Measurements from ENCODE around the gene DUSP7.
A peak's percentile ranks its signal among the peaks of the same experiment; 100 is the strongest.

DUSP7 gene

DNA sequence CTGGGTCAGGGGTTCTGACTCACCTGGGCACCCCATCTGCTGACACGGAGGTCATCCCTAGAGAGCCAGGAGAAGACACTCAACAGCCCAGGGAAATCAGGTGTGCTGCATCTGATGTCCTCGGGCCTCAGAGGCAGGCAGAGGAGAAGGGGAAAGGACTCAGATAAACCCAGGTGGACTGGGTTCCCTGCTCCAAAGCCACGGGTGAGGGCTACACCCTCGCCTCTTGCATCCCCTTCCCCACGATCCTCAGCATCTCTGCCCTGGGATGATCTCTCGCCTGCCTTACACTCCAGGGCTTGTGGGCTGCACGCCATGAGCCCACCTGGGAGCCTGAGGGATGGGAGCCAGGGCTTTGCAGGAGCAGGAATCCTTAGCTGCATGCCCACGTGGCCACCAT is 8.2 kb upstream of the DUSP7 start:
- Histone ChIP-seq H3K27me3 (ENCODE audit: insufficient read depth, low read depth, severe bottlenecking) (no peaks in the 10 kb centered on the region), H3K36me3 (no peaks in the 10 kb centered on the region), H3K27ac (no peak overlapping the region), H3K4me3 (ENCODE audit: low read depth, low read length) (no peak overlapping the region), H3K9me3 (ENCODE audit: severe bottlenecking) (no peaks in the 10 kb centered on the region)
- TF ChIP-seq, protein P1, sequence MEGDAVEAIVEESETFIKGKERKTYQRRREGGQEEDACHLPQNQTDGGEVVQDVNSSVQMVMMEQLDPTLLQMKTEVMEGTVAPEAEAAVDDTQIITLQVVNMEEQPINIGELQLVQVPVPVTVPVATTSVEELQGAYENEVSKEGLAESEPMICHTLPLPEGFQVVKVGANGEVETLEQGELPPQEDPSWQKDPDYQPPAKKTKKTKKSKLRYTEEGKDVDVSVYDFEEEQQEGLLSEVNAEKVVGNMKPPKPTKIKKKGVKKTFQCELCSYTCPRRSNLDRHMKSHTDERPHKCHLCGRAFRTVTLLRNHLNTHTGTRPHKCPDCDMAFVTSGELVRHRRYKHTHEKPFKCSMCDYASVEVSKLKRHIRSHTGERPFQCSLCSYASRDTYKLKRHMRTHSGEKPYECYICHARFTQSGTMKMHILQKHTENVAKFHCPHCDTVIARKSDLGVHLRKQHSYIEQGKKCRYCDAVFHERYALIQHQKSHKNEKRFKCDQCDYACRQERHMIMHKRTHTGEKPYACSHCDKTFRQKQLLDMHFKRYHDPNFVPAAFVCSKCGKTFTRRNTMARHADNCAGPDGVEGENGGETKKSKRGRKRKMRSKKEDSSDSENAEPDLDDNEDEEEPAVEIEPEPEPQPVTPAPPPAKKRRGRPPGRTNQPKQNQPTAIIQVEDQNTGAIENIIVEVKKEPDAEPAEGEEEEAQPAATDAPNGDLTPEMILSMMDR (IDR thresholded peaks at IDR 0.05; ENCODE audit: low read depth, low read length): no peak
- DNase-seq: no peak

- no peaks in the 10 kb centered on the region for H3K36me3 ChIP-seq
- DNase-seq: peak; percentile 76
- H3K27me3 ChIP-seq (ENCODE audit: insufficient read depth, low read depth, severe bottlenecking): no peaks in the 10 kb centered on the region
- TF ChIP-seq, protein P1 (IDR thresholded peaks at IDR 0.05; ENCODE audit: low read depth, low read length): peak; percentile 37
- no peak overlapping the region for H3K4me3 ChIP-seq (ENCODE audit: low read depth, low read length)
- peak overlapping the region; percentile 74 for H3K27ac ChIP-seq
- H3K9me3 ChIP-seq (ENCODE audit: severe bottlenecking): no peaks in the 10 kb centered on the region
These were observed 6.8 kb upstream of the DUSP7 start for GRCh38 chr3:52063026-52063723.

DNA sequence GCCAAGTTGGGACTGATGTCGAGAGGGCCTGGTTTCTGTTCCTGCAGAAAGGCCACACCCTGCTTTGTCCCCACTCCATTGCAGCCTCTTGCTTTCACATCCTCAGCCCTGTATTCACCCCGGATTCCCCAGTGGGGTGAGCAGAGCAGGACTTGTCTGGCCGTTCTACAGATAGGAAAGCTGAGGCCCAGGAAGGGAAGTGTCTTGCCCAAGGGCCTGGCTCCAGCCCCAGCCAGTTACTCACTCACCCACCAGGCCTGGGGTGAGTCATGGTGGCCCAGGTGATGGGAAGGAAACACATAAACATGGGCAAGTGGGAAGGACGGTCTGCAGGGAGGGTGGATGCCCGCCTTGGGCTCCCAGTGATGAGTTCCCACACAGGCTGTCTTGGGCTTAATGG is 6.1 kb upstream of the DUSP7 start:
- Histone ChIP-seq H3K27me3 (ENCODE audit: insufficient read depth, low read depth, severe bottlenecking) (no peaks in the 10 kb centered on the region), H3K36me3 (no peaks in the 10 kb centered on the region), H3K27ac (peak overlapping the region; percentile 74), H3K4me3 (ENCODE audit: low read depth, low read length) (no peak overlapping the region), H3K9me3 (ENCODE audit: severe bottlenecking) (no peaks in the 10 kb centered on the region)
- no peak for DNase-seq
- TF ChIP-seq, protein P1 (IDR thresholded peaks at IDR 0.05; ENCODE audit: low read depth, low read length): no peak

DNA sequence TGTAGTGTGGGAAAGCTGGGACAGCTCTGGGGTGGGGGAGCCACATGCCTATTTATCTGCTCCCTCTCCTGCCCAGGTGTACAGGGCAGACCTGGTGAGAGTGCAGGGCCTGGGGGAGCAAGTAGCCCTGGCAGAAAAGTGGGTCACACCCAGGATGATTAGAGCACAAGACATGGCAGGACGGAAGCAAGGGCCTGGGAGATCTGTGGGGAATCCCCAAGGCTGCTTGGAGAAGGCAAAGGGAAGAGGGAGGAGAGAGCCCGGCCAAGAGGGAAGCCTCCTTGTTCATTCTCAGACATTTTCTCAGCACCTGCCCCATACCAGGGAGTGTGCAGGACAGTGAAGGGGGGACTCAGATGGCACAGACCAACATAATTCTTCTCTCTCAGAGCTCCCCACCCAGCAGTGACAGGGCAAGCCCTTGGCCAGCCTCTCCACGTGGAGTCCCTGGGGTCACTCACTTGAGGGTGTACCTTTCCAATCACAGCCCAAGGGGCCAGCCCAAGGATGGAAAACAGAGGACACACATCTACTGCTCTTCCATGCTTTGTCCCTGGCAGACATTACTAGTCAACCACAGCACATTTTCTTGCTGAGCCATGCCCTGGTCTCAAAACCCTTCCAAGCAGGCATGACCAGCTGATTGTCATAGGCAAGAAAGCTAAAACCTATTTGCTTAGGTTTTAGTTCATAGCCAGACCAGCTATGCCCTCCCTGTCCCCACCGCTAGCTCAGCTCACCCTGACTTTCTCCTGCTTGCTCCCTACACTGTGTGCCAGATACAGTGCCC is 4.9 kb upstream of the DUSP7 start:
- no peaks in the 10 kb centered on the region for H3K36me3 ChIP-seq
- no peak for DNase-seq
- H3K27ac ChIP-seq: no peak overlapping the region
- TF ChIP-seq, protein P1 (IDR thresholded peaks at IDR 0.05; ENCODE audit: low read depth, low read length): no peak
- no peak overlapping the region for H3K4me3 ChIP-seq (ENCODE audit: low read depth, low read length)
- no peaks in the 10 kb centered on the region for H3K27me3 ChIP-seq (ENCODE audit: insufficient read depth, low read depth, severe bottlenecking)
- H3K9me3 ChIP-seq (ENCODE audit: severe bottlenecking): no peaks in the 10 kb centered on the region

DNA sequence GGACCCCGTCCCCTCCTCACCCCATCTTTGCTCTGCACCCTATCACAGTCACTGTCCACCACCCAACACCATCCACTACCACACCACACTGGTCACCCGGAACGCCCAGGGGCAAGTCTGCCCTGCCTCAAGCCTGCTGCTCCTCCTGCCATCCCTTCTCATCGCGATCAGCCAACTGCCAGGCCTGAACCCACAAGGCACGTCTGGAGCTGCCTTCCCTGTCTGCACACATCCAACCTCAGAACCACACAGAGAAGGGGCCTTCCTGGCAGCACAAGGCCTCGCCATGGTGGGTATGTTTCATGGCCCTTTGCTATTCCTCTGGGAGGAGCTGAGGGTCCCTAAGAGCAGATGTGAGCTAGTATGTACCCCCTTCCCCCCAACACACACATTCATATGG is 3.4 kb upstream of the DUSP7 start:
- DNase-seq: no peak
- H3K9me3 ChIP-seq (ENCODE audit: severe bottlenecking): no peaks in the 10 kb centered on the region
- no peak overlapping the region for H3K27ac ChIP-seq
- no peak overlapping the region for H3K4me3 ChIP-seq (ENCODE audit: low read depth, low read length)
- TF ChIP-seq, protein P1 (IDR thresholded peaks at IDR 0.05; ENCODE audit: low read depth, low read length): no peak
- no peaks in the 10 kb centered on the region for H3K27me3 ChIP-seq (ENCODE audit: insufficient read depth, low read depth, severe bottlenecking)
- no peaks in the 10 kb centered on the region for H3K36me3 ChIP-seq

Measured in WERI-Rb-1 (cell line).